ENCODE measurements around the gene KCNJ10. TPM values are rescaled to one million over a fixed set of nuclear protein-coding genes. Genes with fewer than 3 reads are reported as not detected.

The KCNJ10 gene
- total RNA-seq, 2 donors from 2014 or later = not detected

DNA sequence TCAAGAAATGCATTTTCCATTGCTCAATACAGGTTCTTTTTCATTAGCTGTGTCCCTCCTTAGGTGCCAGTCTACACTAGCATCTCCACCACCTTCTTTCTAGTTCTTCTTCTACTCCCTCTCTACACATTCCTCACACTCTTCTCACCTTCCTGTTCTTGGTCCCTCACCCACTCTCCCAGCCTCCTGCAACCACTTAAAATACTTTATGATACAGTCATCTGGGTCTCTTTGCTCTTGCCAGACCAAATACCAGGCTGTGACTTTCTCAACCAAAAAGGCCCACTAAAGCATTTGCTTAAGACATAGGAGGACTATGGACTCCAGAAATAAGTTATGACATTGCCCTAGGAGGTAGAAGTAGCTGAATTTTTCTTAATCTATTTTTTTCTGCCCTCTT lies 73.3 kb downstream of the KCNJ10 start:
- intact Hi-C loops (cut with DNase I) = no loop called here
- H3K4me1 ChIP-seq (replicated peaks) = no peaks in the 10 kb centered on the region
- no peak overlapping the region for H3K4me3 ChIP-seq
- TF ChIP-seq POLR2A (IDR thresholded peaks at IDR 0.05) (no peak), POLR2AphosphoS5 (IDR thresholded peaks at IDR 0.05) (no peak)
- TF ChIP-seq, protein P1, sequence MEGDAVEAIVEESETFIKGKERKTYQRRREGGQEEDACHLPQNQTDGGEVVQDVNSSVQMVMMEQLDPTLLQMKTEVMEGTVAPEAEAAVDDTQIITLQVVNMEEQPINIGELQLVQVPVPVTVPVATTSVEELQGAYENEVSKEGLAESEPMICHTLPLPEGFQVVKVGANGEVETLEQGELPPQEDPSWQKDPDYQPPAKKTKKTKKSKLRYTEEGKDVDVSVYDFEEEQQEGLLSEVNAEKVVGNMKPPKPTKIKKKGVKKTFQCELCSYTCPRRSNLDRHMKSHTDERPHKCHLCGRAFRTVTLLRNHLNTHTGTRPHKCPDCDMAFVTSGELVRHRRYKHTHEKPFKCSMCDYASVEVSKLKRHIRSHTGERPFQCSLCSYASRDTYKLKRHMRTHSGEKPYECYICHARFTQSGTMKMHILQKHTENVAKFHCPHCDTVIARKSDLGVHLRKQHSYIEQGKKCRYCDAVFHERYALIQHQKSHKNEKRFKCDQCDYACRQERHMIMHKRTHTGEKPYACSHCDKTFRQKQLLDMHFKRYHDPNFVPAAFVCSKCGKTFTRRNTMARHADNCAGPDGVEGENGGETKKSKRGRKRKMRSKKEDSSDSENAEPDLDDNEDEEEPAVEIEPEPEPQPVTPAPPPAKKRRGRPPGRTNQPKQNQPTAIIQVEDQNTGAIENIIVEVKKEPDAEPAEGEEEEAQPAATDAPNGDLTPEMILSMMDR (IDR thresholded peaks at IDR 0.05) = no peak
- no peaks in the 10 kb centered on the region for H3K27me3 ChIP-seq (replicated peaks; ENCODE audit: insufficient read depth)
- no peaks in the 10 kb centered on the region for H3K36me3 ChIP-seq
- H3K27ac ChIP-seq = no peak overlapping the region
- no peak for DNase-seq (ENCODE audit: low spot score)
- no peaks in the 10 kb centered on the region for H3K9me3 ChIP-seq

DNA sequence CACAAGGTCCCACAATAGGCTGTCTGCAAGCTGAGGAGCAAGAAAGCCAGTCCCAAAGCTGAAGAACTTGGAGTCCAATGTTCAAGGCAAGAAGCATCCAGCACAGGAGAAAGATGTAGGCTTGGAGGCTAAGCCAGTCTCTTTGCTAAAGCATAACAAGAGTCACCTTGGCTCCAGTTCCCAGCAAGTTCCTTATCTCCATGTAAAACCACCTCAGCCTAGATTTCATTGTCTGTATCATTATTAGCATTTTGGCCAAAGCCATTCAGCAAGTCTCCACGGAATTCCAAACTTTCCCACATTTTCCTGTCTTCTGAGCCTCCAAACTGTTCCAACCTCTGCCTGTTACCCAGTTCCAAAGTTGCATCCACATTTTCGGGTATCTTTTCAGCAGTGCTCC lies 75.1 kb downstream of the KCNJ10 start:
- WGBS = 87% methylated on average over 2 of the region's 2 CpGs
- DNase-seq (ENCODE audit: low spot score) = no peak
- TF ChIP-seq, protein P1 (IDR thresholded peaks at IDR 0.05) = no peak
- no peak for TF ChIP-seq POLR2AphosphoS5 (IDR thresholded peaks at IDR 0.05)
- no peak for TF ChIP-seq POLR2A (IDR thresholded peaks at IDR 0.05)
- Histone ChIP-seq H3K4me3 (no peak overlapping the region), H3K4me1 (replicated peaks) (no peaks in the 10 kb centered on the region), H3K27me3 (replicated peaks; ENCODE audit: insufficient read depth) (no peaks in the 10 kb centered on the region), H3K27ac (no peak overlapping the region), H3K9me3 (no peaks in the 10 kb centered on the region), H3K36me3 (no peaks in the 10 kb centered on the region)
- intact Hi-C loops (cut with DNase I) = no loop called here

DNA sequence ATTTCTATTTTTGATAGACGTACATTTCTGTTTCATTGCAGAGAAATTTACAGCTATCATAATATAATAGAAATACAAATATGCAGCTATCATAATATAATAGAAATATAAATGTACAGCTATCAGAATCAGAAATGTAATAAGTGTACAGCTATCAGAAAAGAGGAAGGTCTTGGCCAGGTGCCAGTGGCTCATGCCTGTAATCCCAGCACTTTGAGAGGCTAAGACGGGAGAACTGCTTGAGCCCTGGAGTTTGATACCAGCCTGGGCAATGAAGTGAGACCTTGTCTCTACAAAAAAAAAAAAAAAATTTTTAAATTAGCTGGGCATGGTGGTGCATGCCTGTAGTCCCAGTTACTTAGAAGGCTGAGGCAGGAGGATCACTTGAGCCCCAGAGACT lies 76.0 kb downstream of the KCNJ10 start:
- WGBS = 76% methylated on average over 2 of the region's 2 CpGs
- no peak for DNase-seq (ENCODE audit: low spot score)
- Histone ChIP-seq H3K36me3 (no peaks in the 10 kb centered on the region), H3K27me3 (replicated peaks; ENCODE audit: insufficient read depth) (no peaks in the 10 kb centered on the region), H3K27ac (no peak overlapping the region), H3K4me1 (replicated peaks) (no peaks in the 10 kb centered on the region), H3K9me3 (no peaks in the 10 kb centered on the region), H3K4me3 (no peak overlapping the region)
- intact Hi-C loops (cut with DNase I) = no loop called here
- TF ChIP-seq POLR2A (IDR thresholded peaks at IDR 0.05) (no peak), POLR2AphosphoS5 (IDR thresholded peaks at IDR 0.05) (no peak)

GRCh38 chr1:159992161-159992560 lies 77.8 kb downstream of the KCNJ10 start:
- 50% methylated on average over 1 of the region's 1 CpG for WGBS
- TF ChIP-seq POLR2A (IDR thresholded peaks at IDR 0.05) (no peak), POLR2AphosphoS5 (IDR thresholded peaks at IDR 0.05) (no peak)
- TF ChIP-seq, protein P1 (IDR thresholded peaks at IDR 0.05) = no peak
- Histone ChIP-seq H3K27me3 (replicated peaks; ENCODE audit: insufficient read depth) (no peaks in the 10 kb centered on the region), H3K9me3 (no peaks in the 10 kb centered on the region), H3K36me3 (no peaks in the 10 kb centered on the region), H3K4me3 (no peak overlapping the region), H3K4me1 (replicated peaks) (no peaks in the 10 kb centered on the region), H3K27ac (no peak overlapping the region)
- intact Hi-C loops (cut with DNase I) = no loop called here
- no peak for DNase-seq (ENCODE audit: low spot score)

GRCh38 chr1:159991513-159991912 lies 78.4 kb downstream of the KCNJ10 start:
- Histone ChIP-seq H3K4me1 (replicated peaks) (no peaks in the 10 kb centered on the region), H3K9me3 (no peaks in the 10 kb centered on the region), H3K27me3 (replicated peaks; ENCODE audit: insufficient read depth) (no peaks in the 10 kb centered on the region), H3K36me3 (no peaks in the 10 kb centered on the region), H3K4me3 (no peak overlapping the region), H3K27ac (no peak overlapping the region)
- intact Hi-C loops (cut with DNase I) = no loop called here
- WGBS = 59% methylated on average over 4 of the region's 4 CpGs
- TF ChIP-seq, protein P1 (IDR thresholded peaks at IDR 0.05) = no peak
- TF ChIP-seq POLR2A (IDR thresholded peaks at IDR 0.05) (no peak), POLR2AphosphoS5 (IDR thresholded peaks at IDR 0.05) (no peak)
- DNase-seq (ENCODE audit: low spot score) = no peak
